BJ (cell line): ENCODE data around the gene ELK1. TPM values are rescaled to one million over a fixed set of nuclear protein-coding genes. Genes with fewer than 3 reads are reported as not detected.

Source experiments
- CTCF ChIA-PET: fragments of 350-600 bp; formaldehyde crosslinking; extraction: SDS; loops from one replicate; lab custom pipeline; 2021; ENCODE audit warnings: antibody characterized with exemption, inconsistent platforms; lab: Yijun Ruan, JAX
- POLR2A ChIA-PET: fragments of 300-600 bp; sonication (Branson Sonifier 250); formaldehyde crosslinking; extraction: SDS; loops from one replicate; lab custom pipeline; 2021; ENCODE audit warnings: antibody characterized with exemption; lab: Charles Lee
- DNase-seq: peaks from one replicate; pipeline ENCODE4 v3.0.0-alpha.2; 2011; ENCODE audit warnings: low read depth
- H3K27me3 ChIP-seq: 2 replicates; pipeline ENCODE4 v1.6.0; 2011; ENCODE audit warnings: low read length; ENCODE audit not compliant: control insufficient read depth, insufficient read depth
- H3K36me3 ChIP-seq: 2 replicates; pipeline ENCODE4 v1.5.1; 2011; ENCODE audit warnings: low read length; ENCODE audit not compliant: control insufficient read depth, insufficient read depth
- H3K4me3 ChIP-seq: 2 replicates; pipeline ENCODE4 v1.5.1; 2011; ENCODE audit warnings: low read depth, mild to moderate bottlenecking, control low read depth, low read length
- polyA plus RNA-seq: library from polyadenylated mRNA; depleted of rRNA; stranded (reverse); fragments of >200 nt; gene quantifications from 2 replicates; pipeline ENCODE4 v1.2.3, GENCODE V29; 2011
- TF ChIP-seq, protein P1 (sequence below): IDR thresholded peaks from 2 replicates; pipeline ENCODE4 v1.5.1; 2011; ENCODE audit warnings: low read depth, mild to moderate bottlenecking, control low read depth, inconsistent platforms, low read length, moderate library complexity; ENCODE audit not compliant: insufficient read depth

ELK1 gene
- polyA plus RNA-seq, 1 experiment: 22.4 TPM

DNA sequence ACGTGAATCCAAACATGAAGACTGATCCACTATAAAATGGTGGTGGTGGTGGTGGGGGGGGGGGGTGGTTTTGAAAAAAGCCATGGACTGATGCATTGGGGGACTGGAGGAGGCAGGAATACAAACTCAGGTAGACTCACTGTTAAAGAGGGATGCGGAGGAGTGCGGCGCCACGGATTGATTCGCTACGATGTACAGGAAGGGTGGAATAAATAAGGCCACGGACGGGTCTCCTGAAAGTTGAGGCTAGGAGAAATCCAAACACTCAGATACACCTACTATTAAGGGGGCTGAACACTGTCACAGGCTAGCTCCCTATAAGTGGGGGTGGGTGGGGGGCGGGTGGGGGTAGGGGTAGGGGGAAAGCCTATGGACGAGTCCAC lies 591 bp downstream of the ELK1 start:
- DNase-seq: no peak
- CTCF ChIA-PET: interaction anchor here (1.0 kb wide), 1 partner anchor 126 kb away, joined by 4 read pairs; no protein-coding TSS in a partner anchor
- POLR2A ChIA-PET: no interaction called here
- Histone ChIP-seq H3K36me3 (peaks cover 2% of the 10 kb centered on the region), H3K27me3 (no peaks in the 10 kb centered on the region), H3K4me3 (peak overlapping the region; percentile 77)
- TF ChIP-seq, protein P1, sequence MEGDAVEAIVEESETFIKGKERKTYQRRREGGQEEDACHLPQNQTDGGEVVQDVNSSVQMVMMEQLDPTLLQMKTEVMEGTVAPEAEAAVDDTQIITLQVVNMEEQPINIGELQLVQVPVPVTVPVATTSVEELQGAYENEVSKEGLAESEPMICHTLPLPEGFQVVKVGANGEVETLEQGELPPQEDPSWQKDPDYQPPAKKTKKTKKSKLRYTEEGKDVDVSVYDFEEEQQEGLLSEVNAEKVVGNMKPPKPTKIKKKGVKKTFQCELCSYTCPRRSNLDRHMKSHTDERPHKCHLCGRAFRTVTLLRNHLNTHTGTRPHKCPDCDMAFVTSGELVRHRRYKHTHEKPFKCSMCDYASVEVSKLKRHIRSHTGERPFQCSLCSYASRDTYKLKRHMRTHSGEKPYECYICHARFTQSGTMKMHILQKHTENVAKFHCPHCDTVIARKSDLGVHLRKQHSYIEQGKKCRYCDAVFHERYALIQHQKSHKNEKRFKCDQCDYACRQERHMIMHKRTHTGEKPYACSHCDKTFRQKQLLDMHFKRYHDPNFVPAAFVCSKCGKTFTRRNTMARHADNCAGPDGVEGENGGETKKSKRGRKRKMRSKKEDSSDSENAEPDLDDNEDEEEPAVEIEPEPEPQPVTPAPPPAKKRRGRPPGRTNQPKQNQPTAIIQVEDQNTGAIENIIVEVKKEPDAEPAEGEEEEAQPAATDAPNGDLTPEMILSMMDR: no peak

DNA sequence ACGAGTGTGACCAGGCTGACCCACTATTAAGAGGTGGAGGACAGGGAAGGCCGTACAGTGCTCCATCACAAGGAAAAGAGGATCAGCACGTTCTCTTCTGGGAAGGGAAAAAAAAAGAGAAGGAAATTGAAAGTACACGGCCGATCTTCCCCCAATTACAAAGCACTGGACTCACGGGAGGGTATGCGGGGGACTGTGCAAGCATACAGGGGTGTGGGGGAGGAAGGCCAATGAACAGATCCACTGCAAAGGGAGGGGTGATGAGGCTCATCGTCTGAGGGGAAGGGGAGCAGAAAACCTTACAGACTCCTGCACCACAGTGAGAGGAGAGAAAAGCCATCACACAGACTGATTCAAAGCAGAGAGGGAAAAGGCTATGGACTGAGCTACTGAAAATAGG lies 1.1 kb downstream of the ELK1 start:
- H3K36me3 ChIP-seq: peaks cover 2% of the 10 kb centered on the region
- H3K27me3 ChIP-seq: no peaks in the 10 kb centered on the region
- CTCF ChIA-PET: interaction anchor here (1.0 kb wide), 1 partner anchor 125 kb away, joined by 4 read pairs; no protein-coding TSS in a partner anchor
- peak overlapping the region; percentile 77 for H3K4me3 ChIP-seq
- DNase-seq: no peak
- TF ChIP-seq, protein P1: no peak
- POLR2A ChIA-PET: no interaction called here

DNA sequence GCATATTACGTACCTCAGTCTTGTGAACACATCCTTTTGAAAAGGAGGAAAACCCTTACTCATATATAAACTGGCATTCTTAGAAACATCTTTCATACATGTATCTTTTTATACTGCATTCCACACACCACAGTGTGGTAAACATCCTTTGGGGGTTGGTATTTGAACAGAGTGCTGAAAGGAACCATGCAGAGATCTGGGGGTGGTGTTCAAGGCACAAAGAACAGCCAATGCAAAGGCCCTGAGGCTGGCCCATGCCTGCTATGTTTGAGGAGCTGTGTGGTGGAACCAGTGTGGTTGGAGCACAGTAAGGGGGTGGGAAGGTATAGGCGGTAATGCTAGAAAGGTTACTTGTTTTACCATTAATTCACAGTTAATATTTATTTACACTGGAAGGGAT lies 2.0 kb downstream of the ELK1 start:
- ChIA-PET CTCF (interaction anchor here (1.2 kb wide), 1 partner anchor 107 kb away, joined by 3 read pairs; no protein-coding TSS in a partner anchor), POLR2A (no interaction called here)
- TF ChIP-seq, protein P1: no peak
- Histone ChIP-seq H3K36me3 (peaks cover 2% of the 10 kb centered on the region), H3K4me3 (no peak overlapping the region), H3K27me3 (no peaks in the 10 kb centered on the region)
- no peak for DNase-seq

DNA sequence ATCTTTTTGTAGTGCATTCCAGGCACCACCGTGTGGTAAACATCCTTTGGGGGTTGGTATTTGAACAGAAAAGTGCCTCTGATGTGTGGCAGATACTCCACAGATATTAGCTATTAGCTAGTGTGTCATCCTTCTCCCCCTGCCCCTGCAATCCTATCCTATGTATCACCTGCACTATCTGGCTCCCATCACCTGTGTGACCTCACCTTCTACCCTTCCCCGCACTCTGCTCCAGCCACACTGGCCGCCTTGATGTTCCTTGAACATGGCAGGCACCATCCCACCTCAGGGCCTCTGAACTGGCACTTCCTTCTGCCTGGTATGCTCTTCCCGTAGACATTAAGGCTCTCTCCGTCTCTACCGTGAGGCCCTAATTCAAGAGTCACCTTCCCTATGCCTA lies 3.7 kb downstream of the ELK1 start:
- TF ChIP-seq, protein P1: no peak
- ChIA-PET CTCF (no interaction called here), POLR2A (no interaction called here)
- H3K27me3 ChIP-seq: no peaks in the 10 kb centered on the region
- H3K36me3 ChIP-seq: no peaks in the 10 kb centered on the region
- H3K4me3 ChIP-seq: no peak overlapping the region
- DNase-seq: no peak

DNA sequence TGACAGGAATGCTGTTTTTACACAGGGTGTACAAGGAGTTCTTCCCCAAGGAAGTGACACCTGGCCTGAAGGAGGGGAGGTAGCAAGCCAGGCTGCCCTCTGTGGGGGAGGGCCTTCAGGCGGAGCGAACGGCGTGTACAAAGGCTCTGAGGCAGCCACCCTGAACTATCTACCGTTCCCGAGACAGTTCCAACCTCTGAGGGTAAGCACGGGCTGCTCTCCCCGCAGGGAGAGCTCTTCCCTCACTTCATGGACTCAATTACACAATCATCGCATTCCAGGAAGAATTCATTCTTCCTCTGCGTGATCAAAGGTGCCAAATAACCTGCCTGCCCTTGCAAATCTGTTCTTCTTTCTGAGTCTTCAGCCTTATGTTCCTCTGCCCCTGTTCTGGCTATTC lies 4.8 kb downstream of the ELK1 start:
- no peak overlapping the region for H3K4me3 ChIP-seq
- DNase-seq: no peak
- no peaks in the 10 kb centered on the region for H3K27me3 ChIP-seq
- ChIA-PET CTCF (interaction anchor here (1.1 to 2.7 kb wide), 3 partner anchors 64 to 146 kb away, joined by 3 to 16 read pairs (median 8); partner anchors contain the start of gene TIMP1), POLR2A (no interaction called here)
- TF ChIP-seq, protein P1: no peak
- H3K36me3 ChIP-seq: no peaks in the 10 kb centered on the region; the same call in 1 of the 2 replicates
